GM19463 (cell line): ENCODE results near the gene LRRC56.
A peak's percentile ranks its signal among the peaks of the same experiment; 100 is the strongest.
"Not testable (repeated sequence)": the region's sequence is repeated elsewhere in the genome, so short reads cannot be mapped to it uniquely, and the experiment has no call there.

ENCODE experiments used
- ATAC-seq: cut with Tn5 transposase; IDR thresholded peaks from one replicate; pipeline ENCODE4 v1.9.1; 2021; ENCODE audit warnings: mild to moderate bottlenecking, moderate library complexity; ENCODE audit not compliant: unreplicated experiment

LRRC56 gene

DNA sequence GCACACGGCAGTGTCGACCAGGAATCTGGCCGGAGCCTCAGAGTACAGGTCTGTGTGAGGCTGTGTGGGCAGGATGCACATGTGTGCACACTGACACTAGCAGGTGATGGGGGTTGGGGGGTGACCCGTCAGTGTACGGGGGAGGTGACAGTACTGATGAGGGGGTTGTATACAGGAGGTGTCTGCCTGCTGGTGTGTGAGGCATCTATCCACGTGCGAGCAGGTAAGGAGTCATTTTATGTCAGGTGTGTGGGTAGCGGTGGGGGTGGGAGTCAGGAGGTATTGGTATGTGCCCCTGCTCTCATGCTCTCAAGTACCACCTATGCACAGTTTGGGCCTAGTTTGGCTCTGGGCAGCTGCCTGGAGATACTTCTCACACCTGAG, 34.5 kb downstream of the LRRC56 start:
- no peak for ATAC-seq

DNA sequence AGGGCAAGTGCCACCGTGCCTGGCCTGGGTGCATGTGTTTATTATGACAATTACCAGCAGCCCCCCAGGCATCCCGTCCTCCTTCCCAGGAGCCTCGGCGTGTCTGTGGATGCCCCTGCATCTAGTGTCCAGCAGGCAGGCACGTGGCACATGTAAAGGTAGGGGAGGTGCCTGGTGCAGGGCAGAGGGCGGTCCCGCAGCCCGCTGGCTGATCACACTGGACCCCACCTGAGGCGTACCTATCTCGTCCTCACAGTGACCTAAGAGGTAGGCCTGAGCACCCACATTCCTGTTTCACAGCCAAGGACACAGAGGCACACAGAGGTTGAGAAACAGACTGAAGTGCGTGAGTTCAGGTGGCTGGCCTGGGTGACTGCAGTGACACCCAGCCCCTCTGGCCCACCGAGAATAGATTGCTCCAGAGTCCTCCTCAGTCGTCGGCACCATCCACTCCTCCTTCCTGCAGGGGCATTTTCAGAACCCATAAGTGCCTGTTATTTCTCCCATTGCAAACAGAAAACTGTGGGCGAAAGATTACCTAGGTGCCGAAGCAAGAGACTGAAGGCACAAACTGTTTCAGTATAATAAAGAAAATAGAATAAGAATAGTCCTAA, 35.9 kb downstream of the LRRC56 start:
- no peak for ATAC-seq

DNA sequence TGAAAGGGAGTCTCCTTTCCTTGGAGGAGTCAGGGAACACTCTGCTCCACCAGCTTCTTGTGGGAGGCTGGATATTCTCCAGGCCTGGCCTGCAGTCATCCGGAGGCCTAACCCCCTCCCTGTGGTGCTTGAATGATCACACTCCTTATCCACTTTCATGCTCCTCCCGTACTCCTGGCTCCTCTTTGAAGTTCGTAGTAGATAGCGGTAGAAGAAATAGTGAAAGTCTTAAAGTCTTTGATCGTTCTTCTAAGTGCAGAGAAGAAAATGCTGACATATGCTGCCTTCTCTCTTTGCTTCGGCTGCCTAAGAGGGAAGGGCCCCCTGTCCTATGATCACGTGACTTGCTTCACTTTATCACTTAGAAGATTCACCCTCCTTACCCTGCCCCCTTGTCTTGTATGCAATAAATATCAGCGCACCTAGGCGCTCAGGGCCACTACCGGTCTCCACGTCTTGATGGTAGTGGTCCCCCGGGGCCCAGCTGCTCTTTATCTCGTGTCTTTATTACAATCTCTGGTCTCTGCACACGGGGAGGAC, 36.8 kb downstream of the LRRC56 start:
- ATAC-seq: not testable (repeated sequence)

- ATAC-seq: no peak
Observed at GRCh38 chr11:574632-575312, 37.4 kb downstream of the LRRC56 start.

- ATAC-seq: peak; percentile 34
Observed at GRCh38 chr11:575313-575995, 38.1 kb downstream of the LRRC56 start.

GRCh38 chr11:575996-576768, 38.9 kb downstream of the LRRC56 start, which contains the start of gene PHRF1:
Gene PHRF1, plus strand, starts transcription at chr11:576470. Its CDS starts 5,043 bp downstream, at chr11:581513.
- peak; percentile 86 for ATAC-seq

GRCh38 chr11:576811-577610, 39.7 kb downstream of the LRRC56 start:
- ATAC-seq: no peak

DNA sequence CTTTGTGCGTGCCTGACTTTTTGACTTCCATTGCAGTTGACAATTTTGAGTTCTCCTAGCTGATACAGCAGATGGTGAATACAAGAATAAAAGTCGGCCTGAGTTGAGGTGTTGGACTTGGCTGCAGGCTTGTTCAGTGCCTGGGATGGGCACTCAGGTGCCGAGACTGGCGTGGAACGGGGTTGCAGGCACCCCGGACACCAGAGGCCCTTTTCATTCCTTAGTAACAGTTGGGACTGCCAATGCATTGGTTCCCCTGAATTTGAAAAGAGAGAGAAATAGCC, 40.2 kb downstream of the LRRC56 start:
- ATAC-seq: no peak

DNA sequence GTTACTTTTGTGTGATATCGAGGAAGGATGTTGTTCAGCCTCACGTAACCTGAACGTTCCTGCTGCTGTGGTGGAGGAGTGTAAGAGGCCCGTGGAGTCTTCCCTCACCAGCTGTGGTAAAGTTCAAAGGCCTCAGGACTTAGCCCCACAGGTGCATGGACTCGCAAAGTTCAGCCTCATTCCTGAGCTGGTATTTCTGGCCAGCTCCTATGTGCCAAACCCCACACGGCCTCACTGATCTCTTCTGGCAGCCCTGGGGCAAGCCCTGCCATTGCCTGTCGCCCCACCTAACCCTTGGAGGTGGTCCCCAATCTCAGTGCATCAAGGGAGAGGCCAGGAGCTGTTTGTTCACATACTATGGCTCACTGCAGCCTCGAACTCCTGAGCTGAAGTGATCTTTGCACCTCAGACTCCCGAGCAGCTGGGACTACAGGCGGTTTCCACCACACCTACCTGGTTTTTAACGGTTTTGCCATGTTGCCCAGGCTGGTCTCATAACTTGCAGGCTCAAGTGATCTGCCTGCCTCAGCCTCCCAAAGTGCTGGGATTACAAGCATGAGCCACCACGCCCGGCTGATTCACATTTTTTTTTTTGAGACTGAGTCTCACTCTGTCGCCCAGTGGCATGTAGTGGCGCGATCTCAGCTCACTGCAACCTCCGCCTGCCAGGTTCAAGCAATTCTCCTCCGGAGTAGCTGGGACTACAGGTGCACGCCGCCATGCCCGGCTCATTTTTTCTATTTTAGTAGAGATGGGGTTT, 41.1 kb downstream of the LRRC56 start:
- no peak for ATAC-seq

DNA sequence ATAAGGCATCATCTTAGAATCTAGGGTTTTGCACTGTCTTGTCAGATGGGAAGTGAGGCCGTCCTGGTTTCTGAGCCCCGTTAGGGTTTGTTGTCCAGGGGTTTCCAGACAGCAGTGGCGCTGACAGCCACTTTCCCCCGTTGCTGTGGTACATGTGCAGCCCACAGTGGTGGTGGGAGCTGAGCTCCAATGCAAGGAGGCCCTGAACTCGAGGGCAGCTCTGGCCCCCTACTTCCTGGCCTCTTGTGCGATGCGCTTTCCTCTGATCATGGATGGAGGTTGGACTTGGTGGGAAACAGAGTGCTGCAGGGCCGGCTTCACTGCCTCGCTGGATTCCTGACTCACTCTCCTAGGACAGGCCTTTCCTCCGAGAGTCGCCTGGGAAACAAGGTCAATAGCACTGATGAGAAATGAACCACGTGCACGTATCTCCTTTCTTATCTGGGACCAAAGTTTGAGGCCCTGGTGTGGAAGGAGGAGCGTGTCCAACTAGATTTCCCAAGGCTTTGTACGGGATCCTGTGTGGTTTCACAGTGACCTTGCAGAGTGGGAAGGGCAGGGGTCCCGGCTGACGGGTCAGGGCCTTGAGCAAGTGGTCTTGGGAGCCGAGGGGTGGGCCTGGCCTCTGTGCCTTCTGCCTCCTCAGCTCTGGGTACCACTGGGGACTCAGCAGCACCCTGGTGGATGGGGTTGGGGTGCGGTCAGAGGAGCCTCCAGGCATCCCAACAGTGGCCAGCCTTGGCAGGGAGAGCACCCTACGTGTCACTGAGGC, 42.7 kb downstream of the LRRC56 start:
- no peak for ATAC-seq

- no peak for ATAC-seq
Observed at GRCh38 chr11:581342-581741, 44.0 kb downstream of the LRRC56 start.

DNA sequence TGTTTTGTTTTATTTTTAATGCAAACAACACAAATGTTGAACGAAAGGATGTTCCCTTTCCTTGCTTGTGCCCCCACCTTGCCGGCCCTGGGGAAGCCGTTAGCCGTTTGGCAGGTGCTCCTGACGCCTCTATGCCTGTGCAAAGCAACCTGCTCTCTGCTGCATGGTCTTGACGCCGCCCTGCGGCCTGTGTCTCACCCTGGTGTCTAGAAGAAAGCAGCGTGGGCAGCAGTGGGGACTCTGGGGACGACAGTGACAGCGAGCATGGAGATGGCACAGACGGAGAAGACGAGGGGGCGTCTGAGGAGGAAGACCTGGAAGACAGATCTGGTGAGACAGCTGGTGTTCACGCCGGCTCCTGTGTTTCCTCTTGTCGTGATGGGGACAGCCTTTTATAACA, 44.4 kb downstream of the LRRC56 start:
- ATAC-seq: no peak

DNA sequence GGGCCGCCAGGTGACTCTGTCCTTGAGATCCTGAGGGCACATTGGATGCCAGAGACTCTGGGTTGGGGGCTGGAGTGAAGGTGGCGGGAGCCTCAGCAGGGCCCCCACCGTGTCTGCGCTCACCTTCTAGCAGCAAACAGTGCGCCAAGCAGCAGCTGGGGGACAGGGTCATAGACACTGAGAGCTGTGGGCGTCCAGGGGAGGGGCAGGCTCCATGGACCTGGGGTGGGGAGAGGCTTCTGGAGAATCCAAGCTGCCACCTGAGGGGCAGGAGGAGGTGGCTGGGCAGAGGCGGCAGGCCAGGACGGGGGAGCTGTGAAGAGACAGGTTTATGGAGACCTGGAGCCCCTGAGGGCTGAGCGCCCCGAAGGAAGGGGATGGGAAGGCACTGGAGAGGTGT, 47.0 kb downstream of the LRRC56 start:
- ATAC-seq: no peak

GRCh38 chr11:586376-587316, 49.3 kb downstream of the LRRC56 start:
- no peak for ATAC-seq

GRCh38 chr11:587546-587945, 50.2 kb downstream of the LRRC56 start:
- ATAC-seq: no peak

GRCh38 chr11:587978-588380, 50.7 kb downstream of the LRRC56 start:
- no peak for ATAC-seq

DNA sequence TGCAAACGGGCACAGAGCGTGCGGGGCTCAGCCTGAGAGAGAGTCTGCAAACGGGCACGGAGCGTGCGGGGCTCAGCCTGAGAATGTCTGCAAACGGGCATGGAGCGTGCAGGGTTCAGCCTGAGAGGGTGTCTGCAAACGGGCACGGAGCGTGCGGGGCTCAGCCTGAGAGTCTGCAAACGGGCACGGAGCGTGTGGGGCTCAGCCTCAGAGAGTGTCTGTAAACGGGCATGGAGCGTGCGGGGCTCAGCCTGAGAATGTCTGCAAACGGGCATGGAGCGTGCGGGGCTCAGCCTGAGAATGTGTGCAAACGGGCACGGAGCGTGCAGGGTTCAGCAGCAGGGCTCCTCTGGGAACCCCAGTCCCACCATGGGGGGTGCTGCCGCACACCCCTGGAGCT, 52.5 kb downstream of the LRRC56 start:
- ATAC-seq: no peak

DNA sequence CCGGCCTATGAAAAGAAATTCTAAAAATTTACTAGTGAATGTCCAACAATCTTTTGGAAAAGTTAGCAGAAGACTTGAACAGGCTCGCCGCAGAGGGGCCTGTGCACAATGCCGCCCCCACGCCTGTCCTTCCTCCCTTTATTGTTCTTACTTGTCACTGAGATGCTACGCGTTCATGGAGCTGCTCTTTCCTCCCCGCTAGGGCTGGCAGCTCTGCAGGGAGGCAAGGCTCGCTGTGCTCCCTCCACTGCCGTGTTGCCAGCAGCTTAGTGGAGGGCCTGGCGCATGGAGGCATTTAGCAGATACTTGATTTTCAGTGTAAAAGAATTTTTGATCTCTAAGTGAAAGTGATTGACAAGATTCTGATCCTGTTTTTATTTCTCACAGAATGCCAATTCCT, 53.7 kb downstream of the LRRC56 start:
- no peak for ATAC-seq
